GM21423 (cell line): ENCODE measurements around the gene LIG1.
A peak's percentile ranks its signal among the peaks of the same experiment; 100 is the strongest.
"Not testable (repeated sequence)": the region's sequence is repeated elsewhere in the genome, so short reads cannot be mapped to it uniquely, and the experiment has no call there.

Source experiments
- ATAC-seq: cut with Tn5 transposase; IDR thresholded peaks from one replicate; pipeline ENCODE4 v1.9.1; 2021; ENCODE audit warnings: mild to moderate bottlenecking, moderate library complexity; ENCODE audit not compliant: unreplicated experiment

Gene LIG1

GRCh38 chr19:48122421-48122820 lies 47.7 kb downstream of the LIG1 start:
- no peak for ATAC-seq

DNA sequence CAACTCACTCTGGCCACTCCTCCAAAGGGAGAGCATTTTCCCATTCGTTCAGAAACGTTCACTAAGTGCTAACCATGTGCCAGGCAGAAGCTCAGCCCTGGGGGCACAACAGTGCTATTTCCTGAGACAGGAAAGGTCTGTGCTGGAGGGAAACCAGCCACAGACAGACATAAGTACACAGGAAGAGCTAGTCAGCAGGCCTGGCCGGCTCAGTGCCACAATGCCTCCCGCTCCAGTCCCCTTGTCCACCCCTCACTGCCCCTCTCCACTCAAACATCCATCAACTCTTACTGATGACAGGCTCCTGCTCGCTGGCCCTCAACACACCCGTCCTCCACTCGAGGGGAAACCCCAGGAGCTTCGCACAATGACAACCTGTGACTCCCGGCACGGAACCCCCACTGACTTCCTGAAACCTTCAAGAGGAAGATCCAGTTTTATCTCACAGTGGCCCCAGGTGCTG lies 48.2 kb downstream of the LIG1 start:
- ATAC-seq = no peak

- ATAC-seq = no peak
Observed at GRCh38 chr19:48121066-48121465, 49.1 kb downstream of the LIG1 start.

DNA sequence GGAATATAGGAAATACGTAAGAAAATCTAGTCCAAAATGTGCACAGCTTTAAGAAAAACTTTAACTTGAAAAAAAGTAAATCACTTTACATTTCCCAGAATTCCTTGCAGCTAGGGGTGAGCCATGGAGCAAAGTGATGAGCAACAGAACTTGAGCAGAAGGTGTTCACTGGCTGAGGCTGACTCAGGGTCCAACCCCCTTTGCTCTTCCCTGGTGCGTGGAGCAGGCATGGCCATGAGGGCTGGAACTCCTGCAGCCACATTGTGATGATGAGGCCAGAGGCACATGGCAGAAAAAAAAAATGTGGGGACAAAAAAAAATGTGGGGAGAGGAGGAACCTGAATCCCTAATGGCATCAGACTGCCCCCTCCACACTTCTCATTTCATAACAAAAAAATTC lies 49.6 kb downstream of the LIG1 start:
- ATAC-seq = no peak

GRCh38 chr19:48118131-48118517 lies 52.0 kb downstream of the LIG1 start:
- no peak for ATAC-seq

DNA sequence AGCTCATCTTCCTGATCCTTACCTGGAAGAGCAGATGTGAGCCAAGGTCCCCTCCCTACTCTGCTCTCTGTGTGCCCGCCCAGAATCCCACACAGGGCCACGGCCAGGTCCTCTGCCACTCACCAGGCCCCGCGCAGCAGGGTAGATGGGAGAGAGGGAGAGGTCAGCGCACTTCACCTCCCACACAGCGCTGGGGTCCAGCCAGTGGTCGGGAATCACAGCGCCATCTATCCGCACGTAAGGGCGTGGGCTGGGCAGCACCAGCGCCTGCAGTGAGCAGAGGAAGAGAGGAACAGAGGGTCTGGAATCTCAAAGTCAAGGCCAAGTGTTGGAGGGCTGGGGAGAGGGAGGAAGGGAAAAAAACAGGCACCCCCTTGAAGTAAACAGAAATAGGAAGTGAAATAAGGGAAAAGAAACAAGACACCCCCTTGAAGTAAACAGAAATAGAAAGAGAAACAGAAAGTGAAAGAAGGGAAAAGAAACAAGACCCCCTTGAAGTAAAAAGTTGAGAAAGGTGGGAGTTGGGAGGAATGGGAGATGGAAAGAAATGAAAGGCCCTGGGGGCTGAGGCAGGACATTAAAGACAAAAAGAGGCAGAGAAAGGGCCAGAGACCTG lies 52.5 kb downstream of the LIG1 start:
- ATAC-seq = no peak

- no peak for ATAC-seq
Observed at GRCh38 chr19:48113190-48113917, 56.8 kb downstream of the LIG1 start.

DNA sequence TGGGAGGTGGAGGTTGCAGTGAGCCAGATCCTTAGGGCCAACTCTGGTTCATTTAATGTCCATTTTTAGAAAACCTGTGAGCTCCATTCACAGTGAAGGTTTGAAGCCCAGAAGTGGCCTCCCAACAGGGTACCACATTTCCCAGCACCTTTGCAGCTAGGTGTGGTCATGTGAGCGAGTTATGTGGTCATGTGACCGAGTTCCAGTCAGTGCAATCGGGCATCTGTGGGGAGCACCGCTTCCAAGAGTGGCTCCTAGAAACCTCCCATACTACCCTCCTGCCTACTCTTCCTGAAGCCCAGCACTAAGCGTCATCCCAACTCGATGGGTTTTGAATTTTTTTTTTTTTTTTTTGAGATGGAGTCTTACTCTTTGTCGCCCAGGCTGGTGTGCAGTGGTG lies 58.9 kb downstream of the LIG1 start:
- ATAC-seq = no peak

DNA sequence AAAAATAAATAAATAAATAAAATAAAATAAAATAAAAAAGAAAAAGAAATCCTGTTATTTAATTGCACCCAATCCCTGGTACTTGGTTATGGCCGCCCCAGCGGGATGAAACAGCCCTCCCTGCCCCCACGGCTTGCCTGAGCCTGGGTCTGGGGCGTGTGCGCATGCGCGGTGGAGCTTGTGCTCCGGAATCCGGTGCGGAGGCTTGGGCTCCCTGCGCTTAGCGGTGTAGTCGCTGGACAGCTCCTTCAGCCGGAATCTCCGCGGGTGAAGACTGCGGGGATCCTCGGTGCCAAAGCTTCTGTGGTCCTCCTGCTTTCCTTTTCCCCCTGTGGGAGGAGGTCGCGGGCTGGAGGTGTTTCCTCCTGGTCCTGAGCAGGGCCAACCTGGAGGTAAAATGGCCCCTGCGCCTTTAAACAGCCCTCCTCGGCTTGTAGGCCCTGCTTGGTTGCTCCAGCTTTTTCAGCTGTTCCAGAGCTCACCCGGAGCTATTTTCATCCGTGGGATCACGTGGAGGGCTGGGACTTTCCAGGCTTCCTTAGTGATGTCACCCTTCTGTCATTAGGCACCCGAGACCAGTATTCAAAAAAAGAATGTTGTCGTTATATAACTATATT lies 59.7 kb downstream of the LIG1 start, which contains the start of gene PLA2G4C:
Gene PLA2G4C, minus strand, starts transcription at position 468 of the 617 bp plus-strand sequence. CDS start 4,288 bp downstream, outside the sequence.
- ATAC-seq = peak; percentile 58

- ATAC-seq = no peak
Observed at GRCh38 chr19:48108997-48109782, 61.0 kb downstream of the LIG1 start.

- no peak for ATAC-seq
Observed at GRCh38 chr19:48103922-48104321, 66.2 kb downstream of the LIG1 start.

DNA sequence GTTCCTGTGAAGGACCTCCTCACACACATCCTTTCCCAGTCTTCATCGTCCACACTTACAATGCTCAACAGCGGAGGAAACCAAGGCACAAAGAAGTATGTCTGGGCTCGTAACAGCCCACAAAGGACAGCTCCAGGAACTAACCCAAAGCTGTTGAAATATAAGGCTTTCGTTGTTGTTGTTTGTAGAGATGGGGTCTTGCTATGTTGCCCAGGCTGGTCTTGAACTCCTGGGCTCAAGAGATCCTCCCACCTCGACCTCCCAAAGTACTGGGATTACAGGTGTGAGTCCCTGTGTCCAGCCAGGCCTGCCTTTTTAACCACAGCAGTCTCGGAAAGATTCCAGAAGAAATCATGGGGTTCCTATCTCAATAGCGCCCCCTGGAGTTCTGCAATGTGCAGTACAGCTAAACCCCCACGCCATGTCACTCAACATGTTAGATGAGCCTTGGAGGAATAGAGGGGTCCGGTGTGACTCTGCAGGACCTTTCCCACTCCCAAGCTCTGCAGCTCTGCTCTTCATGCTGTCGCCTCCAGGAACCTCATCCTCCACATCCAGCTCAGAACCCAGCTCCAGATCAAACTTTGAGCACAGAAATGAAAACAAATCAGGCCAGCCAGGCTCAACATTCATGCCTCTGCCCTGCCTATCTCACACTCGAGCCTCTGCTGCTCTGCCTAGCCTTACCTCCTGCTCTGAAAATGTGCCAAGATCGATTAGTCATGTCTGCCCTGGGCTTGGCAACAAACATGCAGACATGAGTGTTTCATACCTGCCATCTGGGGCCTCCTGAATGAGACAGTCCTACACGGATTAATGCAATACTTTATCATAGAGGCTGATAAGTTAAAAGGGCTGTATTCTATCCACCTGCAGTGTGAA lies 67.0 kb downstream of the LIG1 start:
- ATAC-seq = no peak

GRCh38 chr19:48095612-48096175 lies 74.5 kb downstream of the LIG1 start:
- ATAC-seq = no peak

DNA sequence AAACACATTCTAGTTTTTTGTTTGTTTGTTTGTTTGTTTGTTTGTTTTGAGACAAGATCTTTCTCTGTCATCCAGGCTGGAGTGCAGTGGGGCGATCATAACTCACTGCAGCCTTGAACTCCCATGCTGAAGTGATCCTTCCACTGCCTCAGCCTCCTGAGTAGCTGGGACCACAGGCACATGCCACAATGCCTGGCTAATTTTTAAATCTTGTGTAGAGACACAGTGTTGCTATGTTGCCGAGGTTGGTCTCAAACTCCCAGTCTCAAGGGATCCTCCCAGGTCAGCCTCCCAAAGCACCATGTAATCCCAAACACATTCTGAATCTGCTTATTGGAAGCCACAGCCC lies 75.3 kb downstream of the LIG1 start:
- no peak for ATAC-seq

- no peak for ATAC-seq
Observed at GRCh38 chr19:48094129-48094854, 75.9 kb downstream of the LIG1 start.

GRCh38 chr19:48091111-48091718 lies 78.9 kb downstream of the LIG1 start:
- not testable (repeated sequence) for ATAC-seq

DNA sequence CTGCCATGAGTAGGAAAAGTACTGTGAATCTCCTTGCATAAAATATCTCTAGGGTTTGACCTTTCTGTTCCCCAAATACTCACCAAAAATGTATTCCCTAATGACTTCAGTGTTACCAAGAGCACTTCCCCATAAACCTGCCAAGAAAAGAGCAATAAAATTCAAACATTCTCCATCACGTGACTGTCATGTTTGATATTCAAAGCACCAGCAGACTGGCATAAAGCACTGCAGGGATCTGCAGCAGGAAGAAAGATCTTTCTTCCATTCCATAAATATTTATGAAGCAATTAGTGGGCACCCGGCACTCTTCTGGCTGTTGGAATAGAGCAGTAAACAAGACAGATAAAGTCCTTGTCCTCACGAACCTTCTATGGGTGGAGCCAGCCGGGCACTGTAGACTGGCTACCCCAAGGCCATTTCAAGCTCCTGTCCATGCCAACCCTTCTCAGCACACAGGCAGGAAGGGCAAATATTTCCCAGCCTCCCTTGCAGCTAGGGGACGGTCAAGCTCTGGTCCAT lies 79.8 kb downstream of the LIG1 start:
- ATAC-seq = no peak

DNA sequence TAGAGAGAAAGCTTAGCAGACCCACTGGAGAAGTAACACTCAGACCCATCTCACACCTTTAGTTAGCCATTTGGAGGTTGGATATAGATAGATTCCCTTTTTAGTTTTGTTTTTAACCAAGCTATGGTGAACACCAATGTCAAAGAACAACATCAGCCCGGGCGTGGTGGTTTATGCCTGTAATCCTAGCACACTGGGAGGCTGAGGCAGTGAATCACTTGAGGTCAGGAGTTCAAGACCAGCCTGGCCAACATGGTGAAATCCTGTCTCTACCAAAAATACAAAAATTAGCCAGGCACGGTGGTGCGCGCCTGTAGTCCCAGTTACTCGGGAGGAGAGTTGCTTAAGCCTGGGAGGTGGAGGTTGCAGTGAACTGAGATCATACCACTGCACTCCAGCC lies 81.2 kb downstream of the LIG1 start:
- not testable (repeated sequence) for ATAC-seq
